Natural killer cell (primary cell): ENCODE results near the gene SCARB2. TPM values are rescaled to one million over a fixed set of nuclear protein-coding genes. Genes with fewer than 3 reads are reported as not detected.

ENCODE experiments used
- ATAC-seq, 3 donors: fragments of 150-1000 bp in 2 of 3; fragments of 200-7000 bp in 1 of 3; cut with Tn5 transposase; 1 replicate in 1 of 3; 2 replicates in 2 of 3; pipeline ENCODE4 v1.10.0; 2021; ENCODE audit warnings: mild to moderate bottlenecking in 2 of 3, moderate library complexity in 2 of 3
- DNase-seq, 2 donors: peaks; one replicate each; pipeline versions ENCODE4 v3.0.0 to v3.0.0-alpha.2; 2013 to 2021; ENCODE audit warnings: mixed read lengths in 1 of 2
- H3K27ac ChIP-seq: one replicate; pipeline ENCODE4 v1.5.1; 2013; ENCODE audit warnings: mild to moderate bottlenecking, low read length
- H3K27me3 ChIP-seq: one replicate; pipeline ENCODE4 v1.6.1; 2013; ENCODE audit warnings: low read length; ENCODE audit not compliant: control insufficient read depth, insufficient read depth
- H3K36me3 ChIP-seq: one replicate; pipeline ENCODE4 v1.6.1; 2013; ENCODE audit warnings: low read length; ENCODE audit not compliant: control insufficient read depth, insufficient read depth
- H3K4me1 ChIP-seq: one replicate; pipeline ENCODE4 v1.6.1; 2013; ENCODE audit warnings: low read length; ENCODE audit not compliant: control insufficient read depth, insufficient read depth
- H3K4me3 ChIP-seq: one replicate; pipeline ENCODE4 v1.5.1; 2013; ENCODE audit warnings: low read length
- H3K9me3 ChIP-seq: one replicate; pipeline ENCODE4 v1.6.1; 2013; ENCODE audit warnings: low read length; ENCODE audit not compliant: control insufficient read depth, insufficient read depth
- H3K27ac Mint-ChIP-seq, 2 donors: one replicate each; pipeline ENCODE4 v1.8.0; 2022; ENCODE audit warnings: mild to moderate bottlenecking in 2 of 2, mixed read lengths in 2 of 2, moderate library complexity in 1 of 2
- H3K27me3 Mint-ChIP-seq, 2 donors: one replicate each; pipeline ENCODE4 v1.8.0; 2022; ENCODE audit warnings: low read depth in 2 of 2, mixed read lengths in 2 of 2
- H3K36me3 Mint-ChIP-seq: one replicate; pipeline ENCODE4 v1.8.0; 2022; ENCODE audit warnings: mixed read lengths
- H3K4me1 Mint-ChIP-seq, 2 donors: one replicate each; pipeline ENCODE4 v1.8.0; 2022; ENCODE audit warnings: mixed read lengths in 2 of 2
- H3K4me3 Mint-ChIP-seq: one replicate; pipeline ENCODE4 v1.8.0; 2022; ENCODE audit warnings: mild to moderate bottlenecking, moderate library complexity, mixed read lengths
- H3K9me3 Mint-ChIP-seq, 2 donors: one replicate each; pipeline ENCODE4 v1.8.0; 2022; ENCODE audit warnings: mixed read lengths in 2 of 2
- CTCF ChIP-seq: fragments of 200-600 bp; IDR thresholded peaks from one replicate; pipeline ENCODE4 v1.8.0; 2022; ENCODE audit warnings: antibody characterized with exemption
- WGBS: methylation state at CpG from one replicate; pipeline ENCODE4 v1.1.7; 2013; ENCODE audit warnings: missing lambda C conversion rate; ENCODE audit not compliant: insufficient coverage; 5-methylcytosine and 5-hydroxymethylcytosine counted together
- intact Hi-C: fragments of 100-400 bp; cut with micrococcal nuclease; formaldehyde crosslinking; loops from one replicate; pipeline ENCODE4 v1.14.2; 2022
- total RNA-seq, 4 donors: library from RNA; stranded (reverse); fragments of 120-200 nt in 1 of 4; gene quantifications; one replicate each; pipeline versions ENCODE4 v1.2.3 to v1.2.4, GENCODE V29; 2013 to 2022

Gene SCARB2
- total RNA-seq, 3 donors from 2014 or later (not counting 1 experiment from before 2014, with no cell fraction given), result 22.0 to 39.0 (median 30.4) TPM

DNA sequence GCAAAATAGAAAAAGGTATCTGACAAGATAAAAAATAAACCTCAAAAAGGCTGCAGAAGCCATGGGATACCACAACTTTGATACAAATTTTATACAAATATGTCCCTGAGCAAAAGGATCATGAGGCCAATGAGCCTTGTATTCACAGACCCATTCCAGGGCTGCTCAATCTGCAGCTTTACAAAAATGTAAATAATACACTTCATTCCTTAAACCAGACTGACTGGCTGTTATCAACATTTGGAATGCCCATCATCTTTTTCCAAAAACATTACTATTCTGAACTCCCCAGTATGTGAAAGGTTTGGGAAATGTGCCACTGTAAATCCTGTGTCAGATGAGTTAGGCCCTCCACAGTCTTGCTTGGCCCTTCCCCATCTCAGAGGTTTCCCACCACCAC, 25.5 kb downstream of the SCARB2 start:
- Histone ChIP-seq H3K4me1 (no peaks in the 10 kb centered on the region), H3K4me3 (no peak overlapping the region), H3K36me3 (peaks cover 11% of the 10 kb centered on the region), H3K27ac (no peak overlapping the region), H3K27me3 (no peaks in the 10 kb centered on the region), H3K9me3 (peaks cover 6% of the 10 kb centered on the region)
- Mint-ChIP-seq H3K27ac (no peak overlapping the region), H3K9me3 (peaks cover 3 to 5% of the 10 kb centered on the region in 2 donors), H3K36me3 (peaks cover 16% of the 10 kb centered on the region), H3K4me1 (peaks cover 5% of the 10 kb centered on the region in 2 donors), H3K4me3 (no peak overlapping the region), H3K27me3 (no peaks in the 10 kb centered on the region)
- intact Hi-C loops, result no loop called here
- no peak for TF ChIP-seq CTCF
- DNase-seq, result no peak
- no peak for ATAC-seq

- no peaks in the 10 kb centered on the region for H3K27me3 ChIP-seq
- peaks cover under 1% of the 10 kb centered on the region for H3K9me3 ChIP-seq
- no peak overlapping the region for H3K4me3 ChIP-seq
- Mint-ChIP-seq H3K27me3 (no peaks in the 10 kb centered on the region), H3K9me3 (peaks cover 3% of the 10 kb centered on the region in 2 donors), H3K27ac (no peak overlapping the region), H3K4me1 (peaks cover 2 to 5% of the 10 kb centered on the region in 2 donors), H3K4me3 (no peak overlapping the region), H3K36me3 (peaks cover 6% of the 10 kb centered on the region)
- WGBS, result 93% methylated on average over 2 of the region's 3 CpGs
- no peaks in the 10 kb centered on the region for H3K4me1 ChIP-seq
- intact Hi-C loops, result no loop called here
- DNase-seq (no peak), ATAC-seq (no peak)
- peaks cover 5% of the 10 kb centered on the region for H3K36me3 ChIP-seq
- H3K27ac ChIP-seq, result no peak overlapping the region
- TF ChIP-seq CTCF, result no peak
These were observed 26.5 kb downstream of the SCARB2 start for GRCh38 chr4:76187152-76187551.

- Histone ChIP-seq H3K27ac (no peak overlapping the region), H3K27me3 (no peaks in the 10 kb centered on the region), H3K9me3 (no peaks in the 10 kb centered on the region), H3K4me3 (no peak overlapping the region), H3K36me3 (peaks cover 9% of the 10 kb centered on the region), H3K4me1 (no peaks in the 10 kb centered on the region)
- H3K36me3 Mint-ChIP-seq, result no peaks in the 10 kb centered on the region
- H3K4me1 Mint-ChIP-seq, result peaks cover 0 to 5% of the 10 kb centered on the region in 2 donors
- DNase-seq (no peak), ATAC-seq (no peak)
- no peak overlapping the region for H3K27ac Mint-ChIP-seq
- TF ChIP-seq CTCF, result no peak
- no peaks in the 10 kb centered on the region for H3K27me3 Mint-ChIP-seq
- WGBS, result 96% methylated on average over 4 of the region's 5 CpGs
- no peaks in the 10 kb centered on the region for H3K9me3 Mint-ChIP-seq
- intact Hi-C loops, result no loop called here
- H3K4me3 Mint-ChIP-seq, result no peak overlapping the region
These were observed 31.2 kb downstream of the SCARB2 start for GRCh38 chr4:76182463-76182862.
